HG02943 (cell line): ENCODE data around the gene PRH2.

Experiments used
- ATAC-seq: cut with Tn5 transposase; IDR thresholded peaks from one replicate; pipeline ENCODE4 v1.9.1; 2021; ENCODE audit warnings: mild to moderate bottlenecking, low read depth, moderate library complexity; ENCODE audit not compliant: unreplicated experiment

Gene PRH2

GRCh38 chr12:10959804-10960203 is 30.8 kb downstream of the PRH2 start:
- no peak for ATAC-seq

- no peak for ATAC-seq
Observed at GRCh38 chr12:10960211-10960610, 31.2 kb downstream of the PRH2 start.

GRCh38 chr12:10965476-10965875 is 36.4 kb downstream of the PRH2 start:
- no peak for ATAC-seq

- no peak for ATAC-seq
Observed at GRCh38 chr12:10966314-10966713, 37.3 kb downstream of the PRH2 start.

- ATAC-seq: no peak
Observed at GRCh38 chr12:10967409-10967808, 38.4 kb downstream of the PRH2 start.

- ATAC-seq: no peak
Observed at GRCh38 chr12:10968765-10969456, 39.9 kb downstream of the PRH2 start.

GRCh38 chr12:10974965-10975364 is 45.9 kb downstream of the PRH2 start:
- no peak for ATAC-seq

GRCh38 chr12:10982244-10982643 is 53.2 kb downstream of the PRH2 start:
- no peak for ATAC-seq
